ENCODE results near the gene DRC3.
"Not testable (repeated sequence)": the region's sequence is repeated elsewhere in the genome, so short reads cannot be mapped to it uniquely, and the experiment has no call there.

The DRC3 gene

GRCh38 chr17:17995887-17996286, 23.2 kb downstream of the DRC3 start:
- DNase-seq: not testable (repeated sequence)

GRCh38 chr17:17998934-17999333, 26.3 kb downstream of the DRC3 start:
- DNase-seq: no peak

- no peak for DNase-seq
Observed at GRCh38 chr17:17999364-18000029, 26.8 kb downstream of the DRC3 start.

- no peak for DNase-seq
Observed at GRCh38 chr17:18000030-18000408, 27.4 kb downstream of the DRC3 start.

GRCh38 chr17:18002171-18002570, 29.5 kb downstream of the DRC3 start:
- no peak for DNase-seq

- DNase-seq: no peak
Observed at GRCh38 chr17:18004345-18004744, 31.7 kb downstream of the DRC3 start.

- DNase-seq: peak; percentile 66
Observed at GRCh38 chr17:18004884-18005305, 32.2 kb downstream of the DRC3 start.

GRCh38 chr17:18005496-18005895, 32.8 kb downstream of the DRC3 start:
- DNase-seq: no peak

GRCh38 chr17:18006495-18007239, 34.0 kb downstream of the DRC3 start:
- DNase-seq: no peak

GRCh38 chr17:18008496-18009268, 36.0 kb downstream of the DRC3 start:
- peak; percentile 32 for DNase-seq

- DNase-seq: no peak
Observed at GRCh38 chr17:18009609-18010420, 37.2 kb downstream of the DRC3 start.

GRCh38 chr17:18011286-18011685, 38.6 kb downstream of the DRC3 start:
- no peak for DNase-seq

- DNase-seq: no peak
Observed at GRCh38 chr17:18014006-18014405, 41.3 kb downstream of the DRC3 start.

- no peak for DNase-seq
Observed at GRCh38 chr17:18015593-18015992, 42.9 kb downstream of the DRC3 start.

- no peak for DNase-seq
Observed at GRCh38 chr17:18016426-18016825, 43.8 kb downstream of the DRC3 start.

- DNase-seq: no peak
Observed at GRCh38 chr17:18017958-18018357, 45.3 kb downstream of the DRC3 start.

- no peak for DNase-seq
Observed at GRCh38 chr17:18018411-18018921, 45.8 kb downstream of the DRC3 start.

- DNase-seq: no peak
Observed at GRCh38 chr17:18019838-18020154, 47.1 kb downstream of the DRC3 start.

GRCh38 chr17:18020971-18021370, 48.3 kb downstream of the DRC3 start:
- DNase-seq: no peak

GRCh38 chr17:18021372-18021771, 48.7 kb downstream of the DRC3 start:
- DNase-seq: no peak

GRCh38 chr17:18025241-18025944, 52.7 kb downstream of the DRC3 start:
- DNase-seq: no peak

All from 8988T (cell line).